Liver (tissue), 9 donors: Measurements from ENCODE around the gene RPS6KA1. TPM values are rescaled to one million over a fixed set of nuclear protein-coding genes. Genes with fewer than 3 reads are reported as not detected.

Source experiments
- DNase-seq: peaks from one replicate; pipeline ENCODE4 v3.0.0-alpha.2; 2017; ENCODE audit warnings: low spot score
- H3K27ac ChIP-seq, 2 donors: one replicate each; pipeline ENCODE4 v1.7.0; 2013; ENCODE audit warnings: inconsistent platforms in 2 of 2, low read length in 2 of 2, control low read depth in 1 of 2, low read depth in 1 of 2, mild to moderate bottlenecking in 1 of 2
- H3K27me3 ChIP-seq, 4 donors: one replicate each; pipeline versions ENCODE4 v1.6.1 to v1.7.0; 2013; ENCODE audit warnings: low read length in 3 of 4, inconsistent platforms in 1 of 4, mild to moderate bottlenecking in 1 of 4, moderate library complexity in 1 of 4; ENCODE audit not compliant: control insufficient read depth in 4 of 4, insufficient read depth in 4 of 4
- H3K36me3 ChIP-seq, 4 donors: one replicate each; pipeline versions ENCODE4 v1.6.1 to v1.7.0; 2013; ENCODE audit warnings: low read length in 3 of 4, mild to moderate bottlenecking in 3 of 4, low read depth in 1 of 4, moderate library complexity in 1 of 4; ENCODE audit not compliant: control insufficient read depth in 4 of 4, insufficient read depth in 3 of 4
- H3K4me1 ChIP-seq, 4 donors: one replicate each; pipeline versions ENCODE4 v1.6.1 to v1.7.0; 2013; ENCODE audit warnings: low read length in 3 of 4, mild to moderate bottlenecking in 3 of 4, moderate library complexity in 1 of 4; ENCODE audit not compliant: control insufficient read depth in 4 of 4, insufficient read depth in 4 of 4
- H3K4me3 ChIP-seq, 3 donors: one replicate each; pipeline versions ENCODE4 v1.6.1 to v1.7.0; 2013; ENCODE audit warnings: low read length in 3 of 3, control low read depth in 1 of 3, low read depth in 1 of 3, mild to moderate bottlenecking in 1 of 3
- H3K9ac ChIP-seq, 2 donors: one replicate each; pipeline ENCODE4 v1.7.0; 2013; ENCODE audit warnings: low read length in 2 of 2, mild to moderate bottlenecking in 2 of 2, moderate library complexity in 2 of 2, control low read depth in 1 of 2, low read depth in 1 of 2
- H3K9me3 ChIP-seq, 4 donors: one replicate each; pipeline versions ENCODE4 v1.6.1 to v1.7.0; 2013; ENCODE audit warnings: low read length in 3 of 4; ENCODE audit not compliant: control insufficient read depth in 4 of 4
- EGR1 ChIP-seq, 2 donors: IDR thresholded peaks; 2 replicates each; pipeline ENCODE4 v1.6.1; 2016 to 2018; ENCODE audit warnings: antibody characterized with exemption in 2 of 2, low read depth in 2 of 2
- FOXA2 ChIP-seq: IDR thresholded peaks from 2 replicates; pipeline ENCODE4 v1.6.1; 2016; ENCODE audit warnings: antibody characterized with exemption
- HNF4A ChIP-seq, 2 donors: conservative IDR thresholded peaks; 2 replicates each; pipeline ENCODE4 v1.6.1; 2016; ENCODE audit warnings: antibody characterized with exemption in 2 of 2, mild to moderate bottlenecking in 2 of 2
- HNF4G ChIP-seq: IDR thresholded peaks from 2 replicates; pipeline ENCODE4 v1.6.1; 2016; ENCODE audit warnings: antibody characterized with exemption
- NR2F2 ChIP-seq: IDR thresholded peaks from 2 replicates; pipeline ENCODE4 v1.6.1; 2016; ENCODE audit warnings: antibody characterized with exemption
- RAD21 ChIP-seq, 2 donors: IDR thresholded peaks; 2 replicates each; pipeline ENCODE4 v1.6.1; 2016; ENCODE audit warnings: antibody characterized with exemption in 2 of 2, mild to moderate bottlenecking in 2 of 2
- SP1 ChIP-seq: IDR thresholded peaks from 2 replicates; pipeline ENCODE4 v1.6.1; 2018; ENCODE audit warnings: antibody characterized with exemption, mild to moderate bottlenecking
- TAF1 ChIP-seq: conservative IDR thresholded peaks from 2 replicates; pipeline ENCODE4 v1.6.1; 2016; ENCODE audit warnings: antibody characterized with exemption, mild to moderate bottlenecking
- YY1 ChIP-seq: IDR thresholded peaks from 2 replicates; pipeline ENCODE4 v1.6.1; 2016; ENCODE audit warnings: antibody characterized with exemption, mild to moderate bottlenecking
- WGBS: extraction: QIAGEN DNeasy Blood & Tissue Kit; methylation state at CpG from one replicate; pipeline ENCODE4 v1.1.7; 2013; 5-methylcytosine and 5-hydroxymethylcytosine counted together
- polyA plus RNA-seq, 2 donors: library from polyadenylated mRNA; stranded (reverse) in 1 of 2; unstranded in 1 of 2; fragments of 200-250 nt in 1 of 2; fragments of >200 nt in 1 of 2; fragmentation: Nextera tagmentation in 1 of 2; extraction: Ambion mirVana in 1 of 2; gene quantifications; one replicate each; pipeline versions ENCODE4 v1.2.1 to v1.2.3, GENCODE V29; 2013 to 2015
- total RNA-seq, 2 donors: library from RNA; depleted of rRNA; stranded (reverse); fragments of >200 nt; gene quantifications; one replicate each; pipeline ENCODE4 v1.2.3, GENCODE V29; 2014
- TF ChIP-seq, protein P1 (sequence below): fragments of 150-350 bp; IDR thresholded peaks from 2 replicates; pipeline ENCODE4 v1.5.1; 2017; ENCODE audit warnings: improper control_type of control experiment, low read depth, low read length; ENCODE audit not compliant: missing input control
- TF ChIP-seq, protein P2 (sequence below): IDR thresholded peaks from 2 replicates; pipeline ENCODE4 v1.6.1; 2016; ENCODE audit warnings: antibody characterized with exemption, mild to moderate bottlenecking
- TF ChIP-seq, protein P3 (sequence below): IDR thresholded peaks from 2 replicates; pipeline ENCODE4 v1.6.1; 2016; ENCODE audit warnings: antibody characterized with exemption
- TF ChIP-seq, protein P4 (sequence below): IDR thresholded peaks from 2 replicates; pipeline ENCODE4 v1.6.1; 2016; ENCODE audit warnings: antibody characterized with exemption
- donor health status: healthy.
- donor health status: healthy.
- donor health status: healthy.
- donor health status: healthy.
- donor health status: healthy.

The RPS6KA1 gene
- total and polyA plus RNA-seq, 4 donors = 4.0 to 26.8 (median 7.4) TPM

DNA sequence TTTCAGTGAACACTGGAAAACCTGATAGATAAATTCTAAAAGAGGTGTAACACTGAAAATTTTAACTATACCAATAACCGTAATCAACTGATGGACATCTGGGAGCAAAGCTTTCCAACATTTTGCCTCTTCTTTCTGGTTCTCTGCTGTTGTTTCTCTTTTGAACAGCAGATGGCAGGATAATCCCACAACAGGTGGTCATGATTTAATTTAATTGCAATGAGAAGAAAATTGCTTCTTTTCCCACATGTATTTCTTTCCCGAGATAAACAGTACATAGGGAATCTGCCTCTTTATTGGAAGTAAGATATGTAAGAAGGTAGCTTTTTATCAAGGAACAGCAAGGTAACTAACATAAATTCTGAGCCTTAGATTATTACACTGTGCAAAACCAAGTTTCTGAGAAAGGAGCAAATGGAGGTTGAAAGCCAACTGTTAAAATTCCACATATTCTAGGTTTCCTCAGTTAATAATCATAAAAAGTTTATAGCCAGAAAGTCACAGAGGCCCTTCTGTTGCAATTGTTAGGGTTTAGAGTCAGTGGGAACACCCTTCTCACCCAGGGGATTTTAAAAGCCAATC is 72.9 kb downstream of the RPS6KA1 start:
- no peak for DNase-seq

DNA sequence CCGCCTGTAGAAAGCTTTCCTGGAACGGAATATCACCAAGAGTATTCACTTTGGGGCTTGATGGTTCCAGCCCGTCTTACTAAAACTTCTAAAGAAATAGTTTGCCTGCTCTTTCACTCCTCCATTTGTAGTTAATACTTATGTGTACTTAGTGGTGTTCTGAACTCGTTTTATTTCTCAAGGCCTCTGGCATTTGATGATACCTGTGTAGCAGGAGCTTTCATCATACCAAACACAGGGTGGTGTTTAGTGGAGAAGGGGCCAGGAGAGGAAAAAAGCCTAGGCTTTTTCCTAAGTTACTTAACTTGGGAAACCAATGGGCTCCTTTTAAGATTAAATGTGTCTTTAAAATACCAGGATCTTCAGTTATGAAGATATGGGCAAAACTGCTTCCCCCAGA is 74.3 kb downstream of the RPS6KA1 start:
- H3K27me3 ChIP-seq = no peaks in the 10 kb centered on the region
- no peak overlapping the region for H3K9ac ChIP-seq
- H3K9me3 ChIP-seq = no peaks in the 10 kb centered on the region
- no peak for DNase-seq
- no peaks in the 10 kb centered on the region for H3K36me3 ChIP-seq
- H3K27ac ChIP-seq = no peak overlapping the region
- peaks cover 0 to 5% (median 2%) of the 10 kb centered on the region in 4 donors for H3K4me1 ChIP-seq
- WGBS = 63% methylated on average over 4 of the region's 4 CpGs
- no peak overlapping the region for H3K4me3 ChIP-seq
- TF ChIP-seq EGR1 (IDR thresholded peaks at IDR 0.05; ENCODE audit: low read depth in 2 of 2) (no peak), HNF4A (conservative IDR thresholded peaks at IDR 0.05) (no peak), NR2F2 (no peak), RAD21 (IDR thresholded peaks at IDR 0.05) (peak; percentile 27 to 44), HNF4G (no peak)

More for the DNA sequence above, 72.9 kb downstream of the RPS6KA1 start:
- no peaks in the 10 kb centered on the region for H3K9me3 ChIP-seq
- H3K36me3 ChIP-seq = no peaks in the 10 kb centered on the region
- WGBS = 1% methylated on average over 2 of the region's 2 CpGs
- TF ChIP-seq NR2F2 (no peak), YY1 (no peak), TAF1 (no peak), RAD21 (IDR thresholded peaks at IDR 0.05) (peak; percentile 99), HNF4G (no peak), FOXA2 (no peak), EGR1 (IDR thresholded peaks at IDR 0.05; ENCODE audit: low read depth in 2 of 2) (no peak), SP1 (no peak)
- TF ChIP-seq, protein P1, sequence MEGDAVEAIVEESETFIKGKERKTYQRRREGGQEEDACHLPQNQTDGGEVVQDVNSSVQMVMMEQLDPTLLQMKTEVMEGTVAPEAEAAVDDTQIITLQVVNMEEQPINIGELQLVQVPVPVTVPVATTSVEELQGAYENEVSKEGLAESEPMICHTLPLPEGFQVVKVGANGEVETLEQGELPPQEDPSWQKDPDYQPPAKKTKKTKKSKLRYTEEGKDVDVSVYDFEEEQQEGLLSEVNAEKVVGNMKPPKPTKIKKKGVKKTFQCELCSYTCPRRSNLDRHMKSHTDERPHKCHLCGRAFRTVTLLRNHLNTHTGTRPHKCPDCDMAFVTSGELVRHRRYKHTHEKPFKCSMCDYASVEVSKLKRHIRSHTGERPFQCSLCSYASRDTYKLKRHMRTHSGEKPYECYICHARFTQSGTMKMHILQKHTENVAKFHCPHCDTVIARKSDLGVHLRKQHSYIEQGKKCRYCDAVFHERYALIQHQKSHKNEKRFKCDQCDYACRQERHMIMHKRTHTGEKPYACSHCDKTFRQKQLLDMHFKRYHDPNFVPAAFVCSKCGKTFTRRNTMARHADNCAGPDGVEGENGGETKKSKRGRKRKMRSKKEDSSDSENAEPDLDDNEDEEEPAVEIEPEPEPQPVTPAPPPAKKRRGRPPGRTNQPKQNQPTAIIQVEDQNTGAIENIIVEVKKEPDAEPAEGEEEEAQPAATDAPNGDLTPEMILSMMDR = peak; percentile 98
- TF ChIP-seq, protein P2, sequence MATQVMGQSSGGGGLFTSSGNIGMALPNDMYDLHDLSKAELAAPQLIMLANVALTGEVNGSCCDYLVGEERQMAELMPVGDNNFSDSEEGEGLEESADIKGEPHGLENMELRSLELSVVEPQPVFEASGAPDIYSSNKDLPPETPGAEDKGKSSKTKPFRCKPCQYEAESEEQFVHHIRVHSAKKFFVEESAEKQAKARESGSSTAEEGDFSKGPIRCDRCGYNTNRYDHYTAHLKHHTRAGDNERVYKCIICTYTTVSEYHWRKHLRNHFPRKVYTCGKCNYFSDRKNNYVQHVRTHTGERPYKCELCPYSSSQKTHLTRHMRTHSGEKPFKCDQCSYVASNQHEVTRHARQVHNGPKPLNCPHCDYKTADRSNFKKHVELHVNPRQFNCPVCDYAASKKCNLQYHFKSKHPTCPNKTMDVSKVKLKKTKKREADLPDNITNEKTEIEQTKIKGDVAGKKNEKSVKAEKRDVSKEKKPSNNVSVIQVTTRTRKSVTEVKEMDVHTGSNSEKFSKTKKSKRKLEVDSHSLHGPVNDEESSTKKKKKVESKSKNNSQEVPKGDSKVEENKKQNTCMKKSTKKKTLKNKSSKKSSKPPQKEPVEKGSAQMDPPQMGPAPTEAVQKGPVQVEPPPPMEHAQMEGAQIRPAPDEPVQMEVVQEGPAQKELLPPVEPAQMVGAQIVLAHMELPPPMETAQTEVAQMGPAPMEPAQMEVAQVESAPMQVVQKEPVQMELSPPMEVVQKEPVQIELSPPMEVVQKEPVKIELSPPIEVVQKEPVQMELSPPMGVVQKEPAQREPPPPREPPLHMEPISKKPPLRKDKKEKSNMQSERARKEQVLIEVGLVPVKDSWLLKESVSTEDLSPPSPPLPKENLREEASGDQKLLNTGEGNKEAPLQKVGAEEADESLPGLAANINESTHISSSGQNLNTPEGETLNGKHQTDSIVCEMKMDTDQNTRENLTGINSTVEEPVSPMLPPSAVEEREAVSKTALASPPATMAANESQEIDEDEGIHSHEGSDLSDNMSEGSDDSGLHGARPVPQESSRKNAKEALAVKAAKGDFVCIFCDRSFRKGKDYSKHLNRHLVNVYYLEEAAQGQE = no peak
- TF ChIP-seq, protein P3, sequence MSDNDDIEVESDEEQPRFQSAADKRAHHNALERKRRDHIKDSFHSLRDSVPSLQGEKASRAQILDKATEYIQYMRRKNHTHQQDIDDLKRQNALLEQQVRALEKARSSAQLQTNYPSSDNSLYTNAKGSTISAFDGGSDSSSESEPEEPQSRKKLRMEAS = no peak
- TF ChIP-seq, protein P4, sequence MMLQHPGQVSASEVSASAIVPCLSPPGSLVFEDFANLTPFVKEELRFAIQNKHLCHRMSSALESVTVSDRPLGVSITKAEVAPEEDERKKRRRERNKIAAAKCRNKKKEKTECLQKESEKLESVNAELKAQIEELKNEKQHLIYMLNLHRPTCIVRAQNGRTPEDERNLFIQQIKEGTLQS = no peak
- H3K9ac ChIP-seq = no peak overlapping the region
- no peaks in the 10 kb centered on the region for H3K27me3 ChIP-seq
- H3K4me3 ChIP-seq = no peak overlapping the region
- H3K27ac ChIP-seq = no peak overlapping the region
- peaks cover 0 to 5% (median 2%) of the 10 kb centered on the region in 4 donors for H3K4me1 ChIP-seq
